K562 (cell line): ENCODE data around the gene HSPB1. TPM values are rescaled to one million over a fixed set of nuclear protein-coding genes. Genes with fewer than 3 reads are reported as not detected.

Experiments
- ATAC-seq: fragments of 200-7000 bp; cut with Tn5 transposase; 3 replicates; pipeline ENCODE4 v1.9.1; 2020; ENCODE audit warnings: moderate library complexity
- BruUV-seq: library from RNA; stranded (reverse); fragments of 400-500 nt; replicated peaks from 2 replicates; lab custom pipeline; 2021; lab: Mats Ljungman, UMichigan
- CTCF ChIA-PET: fragments of 300-600 bp; formaldehyde crosslinking; extraction: SDS; loops from one replicate; lab custom pipeline; 2021; ENCODE audit warnings: low intra/inter-chr PET ratio; lab: Yijun Ruan, JAX
- POLR2A ChIA-PET: fragments of 300-600, 350-650 bp; sonication (Branson Sonifier 250); formaldehyde crosslinking; extraction: SDS; loops from one replicate; lab custom pipeline; 2021; ENCODE audit warnings: antibody characterized with exemption, inconsistent platforms; lab: Yijun Ruan, JAX
- DNase-seq, 4 experiments: peaks; one replicate each; pipeline versions ENCODE4 v3.0.0 to v3.0.0-alpha.2; 2011 to 2018; ENCODE audit warnings: low spot score in 3 of 4, mixed read lengths in 3 of 4; ENCODE audit errors: extremely low read depth in 1 of 4
- FAIRE-seq: peaks from 2 replicates; lab custom pipeline; 2011; peaks lifted over from hg19 to GRCh38; lab: Jason Lieb, UNC
- H2AFZ ChIP-seq: 2 replicates; pipeline ENCODE4 v1.6.0; 2011; ENCODE audit warnings: low read depth, low read length, control low read depth, inconsistent platforms
- H3K27ac ChIP-seq: fragments of 200-600 bp; 3 replicates; pipeline ENCODE4 v1.8.0; 2011; ENCODE audit warnings: low read depth, mild to moderate bottlenecking, control low read depth, inconsistent platforms, low read length, moderate library complexity, mixed read lengths; ENCODE audit errors: extremely low read depth
- H3K27me3 ChIP-seq, 2 experiments: fragments of 300-600 bp in 1 of 2; 2 replicates in 1 of 2; 3 replicates in 1 of 2; pipeline versions ENCODE4 v1.6.0 to v1.8.0; 2011; ENCODE audit warnings: inconsistent platforms in 2 of 2, low read length in 2 of 2, mild to moderate bottlenecking in 1 of 2, mixed read lengths in 1 of 2, moderate library complexity in 1 of 2; ENCODE audit not compliant: control insufficient read depth in 2 of 2, insufficient read depth in 2 of 2
- H3K36me3 ChIP-seq: fragments of 300-600 bp; 3 replicates; pipeline ENCODE4 v1.8.0; 2011; ENCODE audit warnings: mild to moderate bottlenecking, low read length, inconsistent platforms; ENCODE audit not compliant: control insufficient read depth, insufficient read depth
- H3K4me1 ChIP-seq, 2 experiments: fragments of 200-600 bp in 1 of 2; replicated peaks in 1 of 2; 2 replicates in 1 of 2; 3 replicates in 1 of 2; pipeline versions ENCODE4 v1.5.1 to v1.8.0; 2011; ENCODE audit warnings: inconsistent platforms in 2 of 2, low read length in 2 of 2, mild to moderate bottlenecking in 1 of 2, mixed read lengths in 1 of 2, moderate library complexity in 1 of 2; ENCODE audit not compliant: control insufficient read depth in 2 of 2, insufficient read depth in 2 of 2
- H3K4me2 ChIP-seq: 2 replicates; pipeline ENCODE4 v1.6.1; 2011; ENCODE audit warnings: low read length, control low read depth, inconsistent platforms, mixed read lengths; ENCODE audit not compliant: insufficient read depth
- H3K4me3 ChIP-seq: fragments of 200-600 bp; sonication (generic), shearing (Covaris generic); 2 replicates; pipeline ENCODE4 v1.5.1; 2016; ENCODE audit warnings: control low read depth, inconsistent platforms
- H3K79me2 ChIP-seq: fragments of 200-600 bp; 3 replicates; pipeline ENCODE4 v1.8.0; 2011; ENCODE audit warnings: low read length, inconsistent platforms; ENCODE audit not compliant: control insufficient read depth, insufficient read depth
- H3K9ac ChIP-seq, 2 experiments: 2 replicates each; pipeline versions ENCODE4 v1.6.0 to v1.6.1; 2011; ENCODE audit warnings: low read depth in 2 of 2, low read length in 2 of 2, control low read depth in 1 of 2, inconsistent platforms in 1 of 2, mild to moderate bottlenecking in 1 of 2, mixed read lengths in 1 of 2; ENCODE audit not compliant: insufficient read depth in 1 of 2
- H3K9me1 ChIP-seq: one replicate; pipeline ENCODE4 v1.6.0; 2011; ENCODE audit warnings: inconsistent platforms, mild to moderate bottlenecking, low read length, moderate library complexity; ENCODE audit not compliant: control insufficient read depth, insufficient read depth
- H3K9me3 ChIP-seq: replicated peaks from 2 replicates; pipeline ENCODE4 v1.5.1; 2011; ENCODE audit warnings: low read depth, low read length, inconsistent platforms; ENCODE audit not compliant: control insufficient read depth, insufficient read depth
- H4K20me1 ChIP-seq: replicated peaks from 2 replicates; pipeline ENCODE4 v1.6.1; 2011; ENCODE audit warnings: low read length, inconsistent platforms, mixed read lengths; ENCODE audit not compliant: control insufficient read depth, insufficient read depth
- COPS2 ChIP-seq: fragments of 450-650 bp; conservative IDR thresholded peaks from 2 replicates; pipeline ENCODE4 v1.6.1; 2016; ENCODE audit warnings: mild to moderate bottlenecking, moderate library complexity
- FOS ChIP-seq: IDR thresholded peaks from 3 replicates; pipeline ENCODE4 v1.6.1; 2011; ENCODE audit not compliant: insufficient read length; ENCODE audit errors: extremely low read depth
- MLLT1 ChIP-seq, 2 experiments: fragments of 450-650 bp; IDR thresholded peaks; 2 replicates each; pipeline ENCODE4 v1.6.1; 2016
- PKNOX1 ChIP-seq: fragments of 450-650 bp; IDR thresholded peaks from 2 replicates; pipeline ENCODE4 v1.6.1; 2016
- TEAD1 ChIP-seq, 2 experiments: fragments of 450-650 bp in 1 of 2; sonication (generic) in 1 of 2; formaldehyde crosslinking; IDR thresholded peaks; 2 replicates each; pipeline versions ENCODE4 v1.4.0 to v1.8.0; 2020 to 2022; ENCODE audit warnings: mild to moderate bottlenecking in 2 of 2, missing genetic modification reagents in 1 of 2
- WGBS: fragments of 100-300 bp; shearing (Covaris generic); methylation state at CpG from one replicate; pipeline ENCODE4 v1.1.6; 2016; ENCODE audit warnings: low coverage, mixed read lengths; ENCODE audit not compliant: insufficient coverage; ENCODE audit errors: missing lambda C conversion rate; 5-methylcytosine and 5-hydroxymethylcytosine counted together
- in situ Hi-C: fragments of 300-500 bp; cut with MboI; formaldehyde crosslinking; loops from 4 replicates; pipeline ENCODE4 v1.15.0; 2018; ENCODE audit warnings: inconsistent platforms, mixed read lengths
- intact Hi-C: fragments of 100-400 bp; cut with micrococcal nuclease; formaldehyde crosslinking; loops from 2 replicates; pipeline ENCODE4 v1.14.2; 2022
- polyA plus RNA-seq, 8 experiments: library from polyadenylated mRNA; depleted of rRNA in 4 of 8; stranded (reverse) in 5 of 8; unstranded in 3 of 8; fragments of >200 nt; fragmentation: Nextera tagmentation in 2 of 8; fragmentation: Illumina TruSeq in 1 of 8; extraction: Ambion mirVana in 2 of 8; extraction: Trizol in 1 of 8; gene quantifications; 2 replicates each; pipeline versions ENCODE4 v1.2.1 to v1.2.3, GENCODE V29; 2011 to 2014; ENCODE audit warnings: inconsistent platforms in 1 of 8, missing spikeins in 1 of 8
- total RNA-seq, 7 experiments: library from RNA; depleted of rRNA in 6 of 7; stranded (reverse); fragments of >200 nt in 6 of 7; fragmentation: Illumina TruSeq in 2 of 7; extraction: Trizol in 2 of 7; gene quantifications; 2 replicates each; pipeline versions ENCODE4 v1.2.1 to v1.2.3, GENCODE V29; 2011 to 2021; ENCODE audit warnings: low replicate concordance in 1 of 7

The HSPB1 gene
- total and polyA plus RNA-seq, 9 of the 15 experiments (the other 6 are each of a cell fraction or from before 2014, with no cell fraction given): 27.1 to 522 (median 138) TPM

GRCh38 chr7:76332078-76332477 is 29.6 kb downstream of the HSPB1 start:
- FAIRE-seq (no peak), DNase-seq (peak in 1 of 4 experiments; percentile 4), ATAC-seq (no peak)
- H3K4me3 ChIP-seq: no peak overlapping the region
- no peak for TF ChIP-seq FOS
- peak; percentile 38 for TF ChIP-seq PKNOX1
- BruUV-seq: no TSS peak
- no peaks in the 10 kb centered on the region for H3K27me3 ChIP-seq
- H3K4me1 ChIP-seq: peaks cover 23 to 26% of the 10 kb centered on the region in 2 experiments
- H3K9me3 ChIP-seq: no peaks in the 10 kb centered on the region
- H4K20me1 ChIP-seq: peaks cover 52% of the 10 kb centered on the region
- in situ Hi-C loops (no loop called here), intact Hi-C loops (no loop called here)
- 76% methylated on average over 9 of the region's 9 CpGs for WGBS
- CTCF ChIA-PET: no interaction called here
- H2AFZ ChIP-seq: no peak overlapping the region
- H3K79me2 ChIP-seq: peaks cover 98% of the 10 kb centered on the region
- H3K36me3 ChIP-seq: peaks cover 91% of the 10 kb centered on the region
- POLR2A ChIA-PET: interaction anchor here (1.1 to 3.6 kb wide), 2 partner anchors 9 to 23 kb away, joined by 5 to 15 read pairs; no protein-coding TSS in a partner anchor
- H3K4me2 ChIP-seq: no peak overlapping the region
- H3K9me1 ChIP-seq: peaks cover 2% of the 10 kb centered on the region
- H3K9ac ChIP-seq: no peak overlapping the region
- H3K27ac ChIP-seq: no peak overlapping the region

- Histone ChIP-seq H3K9me3 (no peaks in the 10 kb centered on the region), H3K4me2 (no peak overlapping the region), H3K9me1 (peaks cover 2% of the 10 kb centered on the region), H3K27me3 (no peaks in the 10 kb centered on the region), H3K9ac (peak overlapping the region in 1 of 2 experiments; percentile 45; a peak in 1 of 4 replicates), H3K4me1 (peaks cover 16 to 25% of the 10 kb centered on the region in 2 experiments; a peak in 4 of 5 replicates), H2AFZ (no peak overlapping the region), H3K27ac (no peak overlapping the region), H3K79me2 (peaks cover 98% of the 10 kb centered on the region), H4K20me1 (peaks cover 50% of the 10 kb centered on the region), H3K36me3 (peaks cover 89% of the 10 kb centered on the region), H3K4me3 (no peak overlapping the region)
- ChIA-PET POLR2A (interaction anchor here (0.6 to 3.6 kb wide), 4 partner anchors 10 to 25 kb away, joined by 3 to 15 read pairs (median 4); partner anchors contain the start of gene YWHAG), CTCF (interaction anchor here (0.6 kb wide), 1 partner anchor 18 kb away, joined by 3 read pairs; no protein-coding TSS in a partner anchor)
- no TSS peak for BruUV-seq
- ATAC-seq (no peak), FAIRE-seq (no peak), DNase-seq (no peak)
- in situ Hi-C loops: no loop called here
- TF ChIP-seq COPS2: no peak
- peak in 1 of 2 experiments; percentile 44; a peak in 1 of 4 replicates for TF ChIP-seq MLLT1 (IDR thresholded peaks at IDR 0.05)
- 0 out of 4 replicates have a peak, but pooled peaks of 1 of the 2 experiments have one; percentile 24 for TF ChIP-seq TEAD1 (CRISPR knock-in tag; IDR thresholded peaks at IDR 0.05)
- 88% methylated on average over 14 of the region's 14 CpGs for WGBS
- intact Hi-C loops: no loop called here
These were observed 31.1 kb downstream of the HSPB1 start for GRCh38 chr7:76333511-76334101.
